HG03439 (cell line): Measurements from ENCODE around the gene OR2J3.
"Not testable (repeated sequence)": the region's sequence is repeated elsewhere in the genome, so short reads cannot be mapped to it uniquely, and the experiment has no call there.

Experiments used
- ATAC-seq: cut with Tn5 transposase; IDR thresholded peaks from one replicate; pipeline ENCODE4 v1.9.1; 2021; ENCODE audit warnings: mild to moderate bottlenecking, moderate library complexity; ENCODE audit not compliant: unreplicated experiment

OR2J3 gene

GRCh38 chr6:29159922-29160321 lies 52.1 kb downstream of the OR2J3 start:
- ATAC-seq: not testable (repeated sequence)
